ENCODE measurements around the gene LGI1. TPM values are rescaled to one million over a fixed set of nuclear protein-coding genes. Genes with fewer than 3 reads are reported as not detected.

The LGI1 gene
- total RNA-seq, 1 experiment from 2014 or later = not detected

GRCh38 chr10:93755443-93756116 lies 2.2 kb upstream of the LGI1 start:
- DNase-seq (ENCODE audit: low read depth) = no peak

- no peak for DNase-seq (ENCODE audit: low read depth)
These were observed 1.6 kb upstream of the LGI1 start for GRCh38 chr10:93756118-93756517.

GRCh38 chr10:93757136-93757535 lies 600 bp upstream of the LGI1 start:
- no peak for DNase-seq (ENCODE audit: low read depth)

- DNase-seq (ENCODE audit: low read depth) = no peak
These were observed 761 bp downstream of the LGI1 start for GRCh38 chr10:93758508-93758885.

GRCh38 chr10:93758891-93759410 lies 1.2 kb downstream of the LGI1 start:
- DNase-seq (ENCODE audit: low read depth) = no peak

GRCh38 chr10:93760490-93760889 lies 2.8 kb downstream of the LGI1 start:
- no peak for DNase-seq (ENCODE audit: low read depth)

GRCh38 chr10:93762979-93763391 lies 5.2 kb downstream of the LGI1 start:
- DNase-seq (ENCODE audit: low read depth) = no peak

GRCh38 chr10:93766918-93767317 lies 9.2 kb downstream of the LGI1 start:
- no peak for DNase-seq (ENCODE audit: low read depth)

GRCh38 chr10:93767724-93768399 lies 10.1 kb downstream of the LGI1 start:
- no peak for DNase-seq (ENCODE audit: low read depth)

GRCh38 chr10:93768892-93769291 lies 11.2 kb downstream of the LGI1 start:
- DNase-seq (ENCODE audit: low read depth) = no peak

- DNase-seq (ENCODE audit: low read depth) = no peak
These were observed 13.6 kb downstream of the LGI1 start for GRCh38 chr10:93771354-93771753.

- DNase-seq (ENCODE audit: low read depth) = no peak
These were observed 15.4 kb downstream of the LGI1 start for GRCh38 chr10:93773120-93773519.

GRCh38 chr10:93773705-93774104 lies 16.0 kb downstream of the LGI1 start:
- no peak for DNase-seq (ENCODE audit: low read depth)

GRCh38 chr10:93775356-93775755 lies 17.6 kb downstream of the LGI1 start:
- DNase-seq (ENCODE audit: low read depth) = no peak

GRCh38 chr10:93777092-93777491 lies 19.4 kb downstream of the LGI1 start:
- DNase-seq (ENCODE audit: low read depth) = no peak

- no peak for DNase-seq (ENCODE audit: low read depth)
These were observed 26.3 kb downstream of the LGI1 start for GRCh38 chr10:93784059-93784458.

GRCh38 chr10:93788413-93789208 lies 30.9 kb downstream of the LGI1 start:
- no peak for DNase-seq (ENCODE audit: low read depth)

GRCh38 chr10:93790439-93790838 lies 32.7 kb downstream of the LGI1 start:
- no peak for DNase-seq (ENCODE audit: low read depth)

- no peak for DNase-seq (ENCODE audit: low read depth)
These were observed 38.4 kb downstream of the LGI1 start for GRCh38 chr10:93796167-93796566.

- DNase-seq (ENCODE audit: low read depth) = no peak
These were observed 40.1 kb downstream of the LGI1 start for GRCh38 chr10:93797825-93798224.

GRCh38 chr10:93799155-93799708 lies 41.5 kb downstream of the LGI1 start:
- peak; percentile 11 for DNase-seq (ENCODE audit: low read depth)

- no peak for DNase-seq (ENCODE audit: low read depth)
These were observed 46.5 kb downstream of the LGI1 start for GRCh38 chr10:93804200-93804599.
